ENCODE measurements around the gene MACROH2A1. TPM values are rescaled to one million over a fixed set of nuclear protein-coding genes. Genes with fewer than 3 reads are reported as not detected.

Gene MACROH2A1
- total RNA-seq, 1 donor from 2014 or later = 181 TPM

- peaks cover 4% of the 10 kb centered on the region for H3K27me3 Mint-ChIP-seq (ENCODE audit: unreplicated experiment)
- no peak overlapping the region for H3K27ac Mint-ChIP-seq (ENCODE audit: unreplicated experiment)
- TF ChIP-seq CTCF (IDR thresholded peaks at IDR 0.05; ENCODE audit: unreplicated experiment) = no peak
- peaks cover 4% of the 10 kb centered on the region for H3K4me1 Mint-ChIP-seq (ENCODE audit: unreplicated experiment)
- H3K4me3 Mint-ChIP-seq (ENCODE audit: unreplicated experiment) = no peak overlapping the region
- no peaks in the 10 kb centered on the region for H3K9me3 Mint-ChIP-seq (ENCODE audit: unreplicated experiment)
- H3K36me3 Mint-ChIP-seq (ENCODE audit: low read depth, unreplicated experiment) = peaks cover 26% of the 10 kb centered on the region
- no peak for DNase-seq (ENCODE audit: low spot score)
These were observed 7.7 kb downstream of the MACROH2A1 start for GRCh38 chr5:135391116-135391868.

- H3K27me3 Mint-ChIP-seq (ENCODE audit: unreplicated experiment) = peaks cover 4% of the 10 kb centered on the region
- DNase-seq (ENCODE audit: low spot score) = no peak
- no peaks in the 10 kb centered on the region for H3K9me3 Mint-ChIP-seq (ENCODE audit: unreplicated experiment)
- no peak overlapping the region for H3K4me3 Mint-ChIP-seq (ENCODE audit: unreplicated experiment)
- peaks cover 44% of the 10 kb centered on the region for H3K36me3 Mint-ChIP-seq (ENCODE audit: low read depth, unreplicated experiment)
- TF ChIP-seq CTCF (IDR thresholded peaks at IDR 0.05; ENCODE audit: unreplicated experiment) = no peak
- no peak overlapping the region for H3K27ac Mint-ChIP-seq (ENCODE audit: unreplicated experiment)
- peaks cover 4% of the 10 kb centered on the region for H3K4me1 Mint-ChIP-seq (ENCODE audit: unreplicated experiment)
These were observed 10.1 kb downstream of the MACROH2A1 start for GRCh38 chr5:135388860-135389435.

- Mint-ChIP-seq H3K4me3 (ENCODE audit: unreplicated experiment) (no peak overlapping the region), H3K4me1 (ENCODE audit: unreplicated experiment) (peaks cover 4% of the 10 kb centered on the region), H3K9me3 (ENCODE audit: unreplicated experiment) (no peaks in the 10 kb centered on the region), H3K27ac (ENCODE audit: unreplicated experiment) (no peak overlapping the region), H3K27me3 (ENCODE audit: unreplicated experiment) (peaks cover 4% of the 10 kb centered on the region), H3K36me3 (ENCODE audit: low read depth, unreplicated experiment) (peaks cover 50% of the 10 kb centered on the region)
- no peak for TF ChIP-seq CTCF (IDR thresholded peaks at IDR 0.05; ENCODE audit: unreplicated experiment)
- DNase-seq (ENCODE audit: low spot score) = no peak
These were observed 11.4 kb downstream of the MACROH2A1 start for GRCh38 chr5:135387629-135387960.

- DNase-seq (ENCODE audit: low spot score) = no peak
- no peak overlapping the region for H3K27ac Mint-ChIP-seq (ENCODE audit: unreplicated experiment)
These were observed 12.0 kb downstream of the MACROH2A1 start for GRCh38 chr5:135386886-135387628.

More at GRCh38 chr5:135386886-135387628, 12.0 kb downstream of the MACROH2A1 start:
- peaks cover 4% of the 10 kb centered on the region for H3K4me1 Mint-ChIP-seq (ENCODE audit: unreplicated experiment)
- no peak overlapping the region for H3K4me3 Mint-ChIP-seq (ENCODE audit: unreplicated experiment)
- H3K9me3 Mint-ChIP-seq (ENCODE audit: unreplicated experiment) = no peaks in the 10 kb centered on the region
- TF ChIP-seq CTCF (IDR thresholded peaks at IDR 0.05; ENCODE audit: unreplicated experiment) = no peak
- peaks cover 4% of the 10 kb centered on the region for H3K27me3 Mint-ChIP-seq (ENCODE audit: unreplicated experiment)
- peaks cover 52% of the 10 kb centered on the region for H3K36me3 Mint-ChIP-seq (ENCODE audit: low read depth, unreplicated experiment)

Measured in endothelial cell (in vitro differentiated cells).